ENCODE results near the gene LDAH.

The LDAH gene

DNA sequence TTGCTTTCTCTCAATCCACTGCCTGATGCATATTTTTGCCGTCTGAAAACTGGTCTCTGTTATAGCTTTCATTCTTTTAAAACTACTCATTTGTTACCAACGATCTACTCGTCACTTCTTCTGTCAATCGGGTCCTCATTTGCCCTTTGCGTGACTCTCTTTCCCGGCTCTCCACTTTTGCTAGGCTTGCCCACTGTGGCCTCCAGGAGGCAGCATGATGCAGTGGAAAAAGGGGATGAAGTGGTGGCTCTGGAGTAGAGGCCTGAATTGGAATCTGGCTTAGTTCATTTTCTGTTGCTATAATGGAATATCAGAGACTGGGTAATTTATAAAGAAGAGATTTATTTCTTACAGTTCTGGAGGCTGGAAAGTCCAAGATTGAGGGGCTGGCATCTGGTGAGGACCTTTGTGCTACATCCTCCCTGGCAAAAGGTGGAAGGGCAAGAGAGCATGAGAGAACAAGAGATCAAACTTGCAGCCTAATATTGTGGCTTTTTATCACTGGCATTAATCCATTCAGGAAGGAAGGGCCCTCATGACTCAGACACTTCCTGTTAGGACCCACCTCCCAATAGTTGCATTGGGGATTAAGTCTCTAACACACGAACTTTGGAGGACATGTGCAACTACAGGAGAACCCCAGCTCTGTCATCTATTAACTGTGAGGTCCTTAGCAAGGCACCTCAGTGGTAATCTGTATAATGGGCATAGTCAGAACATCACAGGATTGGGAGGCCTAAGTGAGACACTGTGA, 140.6 kb downstream of the LDAH start:
- no peak for DNase-seq (ENCODE audit: low read depth)

DNA sequence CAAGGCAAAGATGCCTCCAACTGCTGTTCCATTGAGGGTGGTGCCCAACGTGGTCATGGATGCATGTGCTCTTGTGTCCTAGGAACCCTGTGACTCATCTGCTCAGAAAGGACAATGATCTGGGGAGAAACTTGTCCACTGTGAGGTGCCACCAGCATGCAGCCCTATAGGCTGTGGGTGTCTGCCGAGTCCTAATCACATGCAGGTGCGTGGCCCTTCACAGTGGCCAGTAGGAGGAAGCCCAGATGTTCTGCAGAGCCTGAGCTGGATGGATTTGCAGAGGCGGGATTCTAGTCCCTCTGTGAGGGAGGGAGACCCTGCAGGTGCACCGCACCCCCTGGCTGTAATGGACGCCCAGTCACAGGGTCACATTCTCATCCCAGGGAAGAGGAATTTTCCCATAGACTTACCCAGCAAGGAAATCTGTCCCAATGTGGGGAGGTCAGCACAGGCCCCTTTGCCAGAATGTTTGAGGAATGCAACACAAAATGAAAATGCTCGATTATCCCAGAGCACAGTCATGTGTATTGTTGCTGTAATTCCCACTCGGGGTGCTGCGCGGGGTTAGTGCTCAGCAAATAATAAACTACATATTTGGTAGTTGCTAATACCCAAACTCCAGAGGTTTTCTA, 142.0 kb downstream of the LDAH start:
- no peak for DNase-seq (ENCODE audit: low read depth)

DNA sequence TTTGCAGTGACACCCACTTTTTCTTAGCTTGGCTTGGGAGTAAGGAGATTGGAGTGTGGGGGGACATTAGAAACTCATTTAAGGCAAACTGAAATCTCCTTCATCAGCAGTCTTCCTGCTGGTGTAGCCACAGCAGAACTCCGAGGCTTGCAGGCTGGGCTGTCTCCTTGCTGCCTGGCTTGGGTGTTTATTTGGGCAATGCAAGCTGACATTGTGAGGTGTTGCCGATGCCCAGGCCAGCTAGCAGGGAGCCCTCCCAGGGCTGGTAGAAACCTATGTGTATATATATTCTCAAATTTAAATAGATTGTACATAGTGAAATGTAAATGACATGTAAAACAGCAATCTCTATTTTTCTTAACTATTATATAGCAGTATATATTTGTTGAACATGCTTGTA, 144.1 kb downstream of the LDAH start:
- DNase-seq (ENCODE audit: low read depth), result no peak

DNA sequence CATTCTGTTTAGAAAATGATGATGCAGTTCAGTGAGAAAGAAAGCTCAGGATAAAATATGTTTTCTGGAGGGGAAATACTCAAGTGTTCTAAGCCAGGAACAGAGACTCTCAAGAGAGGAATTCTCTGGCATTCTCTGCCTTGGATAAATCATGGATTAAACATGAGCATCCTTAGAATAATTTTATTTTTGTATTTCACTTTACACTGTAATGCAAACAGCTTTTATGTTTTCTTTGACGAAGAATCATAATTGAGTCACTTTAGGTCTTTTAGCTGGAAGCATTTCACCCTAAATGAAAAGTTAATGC, 144.9 kb downstream of the LDAH start:
- DNase-seq (ENCODE audit: low read depth), result no peak

DNA sequence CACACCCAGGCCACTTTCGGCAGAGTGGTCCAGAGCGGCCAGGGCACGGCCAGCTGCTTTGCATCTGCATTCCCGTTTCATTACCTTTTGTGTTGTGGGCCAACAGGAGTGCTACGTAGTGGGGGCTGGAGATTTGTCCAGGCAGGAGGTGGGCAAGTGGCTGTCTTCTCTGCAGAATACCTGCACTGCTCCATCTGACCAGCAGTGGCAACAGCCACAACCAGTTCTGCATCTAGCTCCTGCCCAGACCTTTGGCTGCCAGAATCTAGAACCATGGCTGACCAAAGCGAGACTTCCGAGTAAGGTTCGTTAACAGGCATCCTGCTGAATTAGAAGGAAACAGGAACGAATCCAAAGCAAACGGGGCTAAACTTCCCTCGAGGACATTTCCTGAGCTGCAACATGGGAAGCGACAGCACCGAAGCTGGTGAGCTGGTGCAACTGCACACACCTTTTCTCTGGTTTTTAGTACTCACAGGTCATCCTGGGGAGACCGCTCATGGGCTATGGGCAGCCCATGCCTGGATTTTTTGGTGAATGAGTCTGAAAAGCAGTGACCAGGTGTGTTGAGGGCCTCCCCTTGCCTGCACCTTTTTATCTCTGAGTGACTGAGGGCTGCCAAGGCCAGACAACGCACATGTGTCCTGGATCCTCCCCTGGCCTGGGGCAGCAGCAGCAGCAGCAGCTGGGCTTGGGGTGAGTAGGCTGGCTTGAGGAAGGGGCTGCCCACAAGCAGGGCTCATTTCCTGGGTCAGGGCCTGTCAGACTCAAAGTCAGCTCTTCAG, 145.4 kb downstream of the LDAH start:
- no peak for DNase-seq (ENCODE audit: low read depth)

DNA sequence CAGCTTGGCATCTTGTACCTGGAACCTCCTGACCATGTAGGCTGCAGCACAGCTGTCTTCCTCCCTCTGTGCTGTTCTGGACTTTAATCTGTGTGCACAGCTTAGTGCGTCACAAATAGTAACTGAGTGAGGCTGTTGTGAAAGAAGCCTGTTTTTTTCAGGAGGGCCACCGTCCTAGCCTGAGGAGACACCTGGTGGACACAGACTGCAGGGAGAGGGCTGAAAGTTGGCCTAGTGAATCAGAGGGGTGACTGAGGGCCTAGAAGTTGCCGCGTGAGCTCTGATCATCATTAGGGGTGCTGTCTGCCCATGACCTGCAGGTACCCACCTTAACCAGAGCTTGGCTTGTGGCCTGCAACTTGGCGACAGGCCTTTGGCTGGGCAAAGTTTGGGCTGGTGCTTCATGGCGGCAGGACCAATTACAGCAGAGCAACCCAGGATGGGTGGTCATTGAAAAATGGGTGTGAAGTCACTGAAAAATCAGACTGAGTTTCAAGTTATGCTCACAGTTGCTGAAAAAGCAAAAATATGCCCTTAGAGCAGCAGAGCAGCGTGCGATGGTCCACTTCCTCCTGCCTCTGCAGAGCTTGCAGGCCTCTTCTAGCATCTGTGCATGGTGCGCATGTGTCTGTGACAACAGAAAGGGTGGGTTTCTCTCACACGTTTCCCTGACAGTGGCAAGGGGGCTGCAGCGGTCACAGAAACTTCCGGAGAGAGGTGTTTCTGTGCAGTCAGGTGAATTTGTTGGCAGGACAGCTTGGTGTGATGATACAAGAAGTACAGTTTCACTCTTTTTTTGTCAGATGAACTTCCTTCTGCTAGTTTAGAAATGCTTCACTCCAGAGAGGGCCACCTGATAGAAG, 146.3 kb downstream of the LDAH start:
- no peak for DNase-seq (ENCODE audit: low read depth)

DNA sequence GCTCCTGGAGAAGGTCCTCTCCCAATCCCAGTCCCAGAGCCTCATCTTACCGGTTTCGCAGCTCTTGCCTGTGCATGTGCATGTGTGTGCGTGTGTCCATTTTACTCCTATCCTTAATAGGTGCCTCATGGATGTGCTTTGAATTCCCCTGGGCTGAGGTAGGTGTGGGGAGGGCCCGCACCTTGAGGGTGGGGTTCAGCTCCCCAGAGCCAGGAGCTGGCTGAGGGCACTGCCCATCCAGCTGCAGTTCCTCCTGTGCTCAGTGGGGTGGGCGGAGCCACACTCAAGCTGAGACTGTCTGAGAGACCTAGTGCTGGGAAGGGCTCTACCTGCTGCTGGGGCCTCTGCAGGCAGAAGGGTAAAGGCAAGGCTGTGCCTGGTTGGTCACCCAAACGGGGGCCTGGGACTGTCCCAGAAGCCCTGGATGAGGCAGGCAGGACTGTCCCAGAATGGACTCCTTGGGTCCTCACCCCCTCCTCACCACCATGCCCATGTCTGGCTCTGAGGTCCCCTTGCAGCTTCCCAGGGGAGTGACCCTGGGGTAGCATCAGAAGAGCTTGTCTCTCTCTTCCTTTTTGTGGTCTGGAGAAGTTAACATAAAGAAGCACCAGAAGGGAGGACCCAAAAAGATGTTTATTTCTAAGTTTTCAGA, 147.1 kb downstream of the LDAH start:
- DNase-seq (ENCODE audit: low read depth), result no peak

DNA sequence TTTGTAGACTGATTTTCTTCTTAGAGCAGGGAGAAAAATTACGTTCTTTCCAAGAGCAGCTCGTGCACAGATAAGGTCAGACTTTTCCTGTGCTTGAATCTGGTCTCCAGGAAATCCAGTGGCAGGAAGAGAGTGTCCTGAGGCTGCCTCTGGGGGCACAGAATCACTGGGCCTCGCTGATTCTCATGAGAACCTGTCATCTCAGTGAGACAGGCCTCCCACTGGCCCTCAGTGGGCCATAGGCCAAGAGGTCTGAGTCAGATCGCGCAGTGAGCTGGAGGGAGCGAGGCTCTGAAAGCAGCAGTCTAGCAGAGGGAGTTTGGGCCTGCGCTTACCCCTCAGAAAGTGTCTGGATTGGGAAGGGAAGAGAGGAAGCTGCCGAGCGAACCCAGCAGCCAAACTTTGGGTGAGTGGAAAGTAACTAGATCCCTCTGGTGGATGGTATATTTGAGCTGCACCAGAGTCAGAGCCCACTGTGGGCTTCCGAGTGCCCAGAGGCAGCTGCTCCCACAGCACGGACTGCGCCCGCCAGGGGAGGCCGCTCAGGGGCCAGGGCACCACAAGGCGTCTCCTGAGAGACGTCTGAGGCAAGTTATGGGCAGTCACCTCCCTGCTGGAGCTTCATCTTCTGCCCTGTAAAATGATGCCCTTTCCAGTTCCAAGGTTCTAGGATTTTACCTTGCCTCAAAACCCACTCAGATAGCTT, 147.8 kb downstream of the LDAH start:
- DNase-seq (ENCODE audit: low read depth), result no peak

DNA sequence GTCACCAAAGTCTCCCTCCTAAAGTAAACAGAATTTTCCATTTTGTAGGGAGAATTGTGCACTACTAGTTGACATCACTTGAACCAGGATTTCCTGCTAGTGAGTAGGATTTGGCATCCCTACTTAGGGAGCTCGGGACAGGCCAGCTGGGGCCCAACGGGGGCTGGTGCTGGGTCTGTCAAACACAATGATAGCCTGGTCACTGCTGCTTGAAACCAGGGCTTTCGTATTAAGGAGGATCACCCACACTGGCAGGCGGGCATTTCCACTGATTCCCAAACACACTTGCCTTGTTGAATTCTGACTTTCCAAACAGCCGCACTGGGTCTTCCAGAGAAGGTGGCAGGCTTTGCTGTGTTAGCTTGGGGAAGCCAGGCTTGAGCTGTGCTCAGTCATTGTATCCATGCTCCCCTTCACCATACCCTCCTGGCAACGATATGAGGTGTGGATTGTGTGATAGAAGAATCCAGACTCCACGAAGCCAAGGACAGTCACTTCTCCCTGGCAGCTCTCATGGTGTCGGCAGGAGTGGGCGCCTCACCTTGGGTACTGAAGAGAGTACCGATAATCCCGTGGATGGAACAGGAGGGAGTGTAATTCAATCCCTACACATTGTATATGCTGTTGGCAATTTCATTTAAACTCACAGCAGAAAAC, 148.5 kb downstream of the LDAH start:
- DNase-seq (ENCODE audit: low read depth), result no peak

DNA sequence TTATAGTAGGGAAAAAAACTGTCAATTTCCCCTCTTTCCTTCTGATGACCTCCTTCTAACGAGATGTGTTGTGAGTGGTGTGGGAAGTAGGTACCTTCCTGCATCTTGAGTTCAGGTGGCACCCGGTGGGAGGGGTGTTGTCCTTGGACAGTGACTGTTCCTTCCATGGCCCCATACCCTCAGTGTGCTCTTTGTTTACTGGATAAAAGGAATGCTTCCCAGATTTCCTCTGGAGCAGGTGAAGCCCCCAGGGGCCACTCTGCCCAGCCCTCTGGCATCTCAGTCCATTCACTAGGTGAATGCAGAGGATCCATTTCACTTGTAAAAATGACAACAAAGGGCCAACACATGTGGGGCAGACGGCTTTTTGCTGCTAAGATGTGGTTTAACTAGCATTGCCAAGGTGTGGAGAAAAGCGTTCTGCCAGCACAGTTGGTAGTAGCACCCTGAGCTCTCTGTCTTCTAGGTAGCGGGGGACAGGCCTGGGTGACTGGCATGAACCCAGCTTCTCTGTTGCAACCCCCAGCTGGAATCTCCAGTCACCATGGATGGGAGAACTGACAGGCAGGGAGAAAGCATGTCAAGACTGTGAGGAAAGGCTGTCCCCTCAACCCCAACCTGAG, 149.1 kb downstream of the LDAH start:
- no peak for DNase-seq (ENCODE audit: low read depth)

DNA sequence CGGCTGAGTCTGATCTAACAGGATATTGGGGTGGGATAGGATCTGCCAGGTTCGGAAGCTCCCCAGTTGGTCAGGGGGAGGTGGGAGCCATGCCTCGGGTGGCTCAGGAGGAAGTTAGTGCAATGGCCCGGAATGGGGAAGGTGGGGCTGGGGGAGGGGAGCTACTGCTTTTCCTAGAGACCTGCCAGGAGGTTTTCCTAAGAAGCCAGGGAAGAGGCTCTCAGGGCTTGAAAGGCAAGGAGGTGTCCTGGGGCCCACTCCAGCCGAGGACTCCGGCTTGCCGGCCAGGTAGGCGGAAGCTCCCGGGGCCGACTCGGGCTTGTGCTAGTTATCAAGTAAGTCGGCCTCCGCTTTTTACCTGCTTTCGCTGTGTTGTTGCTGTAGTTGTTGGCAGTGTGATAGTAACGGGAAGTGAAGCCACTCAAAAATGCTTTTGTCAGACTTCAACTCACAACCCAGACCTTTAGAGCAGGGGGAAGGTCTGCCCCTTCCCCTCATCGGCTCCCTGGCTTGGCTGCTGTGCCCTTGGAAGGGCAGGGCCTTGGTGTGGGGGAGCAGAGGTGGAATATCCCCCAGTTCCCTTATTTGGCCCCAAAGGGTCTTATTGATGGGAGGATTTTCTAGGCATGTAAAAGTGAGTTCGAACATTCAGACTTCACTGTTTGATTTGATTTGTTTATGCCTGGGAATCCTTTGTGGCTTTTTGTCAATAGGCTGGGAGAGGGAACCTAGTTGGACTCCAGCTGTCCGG, 150.5 kb downstream of the LDAH start:
- DNase-seq (ENCODE audit: low read depth), result no peak

DNA sequence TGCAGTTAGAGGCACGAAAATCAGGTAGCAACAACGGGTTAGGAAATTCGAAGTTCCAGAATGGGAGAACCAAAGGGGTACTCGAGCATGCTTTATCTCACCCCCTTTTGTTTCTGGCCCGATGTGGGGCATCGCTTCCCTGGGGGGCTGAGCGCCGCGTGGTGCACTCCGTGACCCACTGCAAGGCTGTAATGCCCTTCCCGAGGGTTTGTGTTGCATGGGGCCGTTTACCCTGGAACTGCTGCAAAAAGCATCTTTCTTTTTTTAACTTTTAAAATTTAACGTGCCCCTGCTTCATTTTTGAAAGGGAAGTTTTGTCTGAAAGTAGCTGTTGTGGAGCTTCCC, 151.2 kb downstream of the LDAH start:
- no peak for DNase-seq (ENCODE audit: low read depth)

DNA sequence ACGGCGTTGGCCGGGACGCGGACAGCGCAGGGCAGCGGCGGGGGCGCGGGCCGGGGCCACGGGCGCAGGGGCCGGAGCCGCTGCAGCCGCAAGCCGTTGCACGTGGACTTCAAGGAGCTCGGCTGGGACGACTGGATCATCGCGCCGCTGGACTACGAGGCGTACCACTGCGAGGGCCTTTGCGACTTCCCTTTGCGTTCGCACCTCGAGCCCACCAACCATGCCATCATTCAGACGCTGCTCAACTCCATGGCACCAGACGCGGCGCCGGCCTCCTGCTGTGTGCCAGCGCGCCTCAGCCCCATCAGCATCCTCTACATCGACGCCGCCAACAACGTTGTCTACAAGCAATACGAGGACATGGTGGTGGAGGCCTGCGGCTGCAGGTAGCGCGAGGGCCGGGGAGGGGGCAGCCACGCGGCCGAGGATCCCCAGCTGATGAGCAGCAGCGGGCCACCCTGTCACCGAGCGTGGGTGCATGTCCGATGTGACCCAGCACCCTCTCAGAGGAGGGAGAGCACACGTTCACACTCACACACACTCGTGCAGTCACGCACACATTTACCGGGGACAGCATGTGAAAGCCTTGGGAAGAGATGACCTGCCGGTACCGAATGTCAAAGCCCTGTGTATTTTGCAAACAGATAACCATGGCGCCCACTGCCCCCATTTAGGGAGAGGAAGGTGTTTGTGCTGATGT, 151.7 kb downstream of the LDAH start:
- DNase-seq (ENCODE audit: low read depth), result no peak

DNA sequence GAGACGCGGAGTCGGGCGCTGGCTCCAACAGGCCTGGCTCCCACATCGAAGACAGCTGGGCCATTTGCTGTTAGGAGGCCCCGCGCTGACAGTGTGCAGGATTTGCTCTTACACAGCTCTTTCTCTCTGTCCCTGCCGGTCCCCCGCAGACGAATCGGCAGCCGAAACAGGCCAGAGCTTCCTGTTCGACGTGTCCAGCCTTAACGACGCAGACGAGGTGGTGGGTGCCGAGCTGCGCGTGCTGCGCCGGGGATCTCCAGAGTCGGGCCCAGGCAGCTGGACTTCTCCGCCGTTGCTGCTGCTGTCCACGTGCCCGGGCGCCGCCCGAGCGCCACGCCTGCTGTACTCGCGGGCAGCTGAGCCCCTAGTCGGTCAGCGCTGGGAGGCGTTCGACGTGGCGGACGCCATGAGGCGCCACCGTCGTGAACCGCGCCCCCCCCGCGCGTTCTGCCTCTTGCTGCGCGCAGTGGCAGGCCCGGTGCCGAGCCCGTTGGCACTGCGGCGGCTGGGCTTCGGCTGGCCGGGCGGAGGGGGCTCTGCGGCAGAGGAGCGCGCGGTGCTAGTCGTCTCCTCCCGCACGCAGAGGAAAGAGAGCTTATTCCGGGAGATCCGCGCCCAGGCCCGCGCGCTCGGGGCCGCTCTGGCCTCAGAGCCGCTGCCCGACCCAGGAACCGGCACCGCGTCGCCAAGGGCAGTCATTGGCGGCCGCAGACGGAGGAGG, 152.4 kb downstream of the LDAH start:
- no peak for DNase-seq (ENCODE audit: low read depth)

DNA sequence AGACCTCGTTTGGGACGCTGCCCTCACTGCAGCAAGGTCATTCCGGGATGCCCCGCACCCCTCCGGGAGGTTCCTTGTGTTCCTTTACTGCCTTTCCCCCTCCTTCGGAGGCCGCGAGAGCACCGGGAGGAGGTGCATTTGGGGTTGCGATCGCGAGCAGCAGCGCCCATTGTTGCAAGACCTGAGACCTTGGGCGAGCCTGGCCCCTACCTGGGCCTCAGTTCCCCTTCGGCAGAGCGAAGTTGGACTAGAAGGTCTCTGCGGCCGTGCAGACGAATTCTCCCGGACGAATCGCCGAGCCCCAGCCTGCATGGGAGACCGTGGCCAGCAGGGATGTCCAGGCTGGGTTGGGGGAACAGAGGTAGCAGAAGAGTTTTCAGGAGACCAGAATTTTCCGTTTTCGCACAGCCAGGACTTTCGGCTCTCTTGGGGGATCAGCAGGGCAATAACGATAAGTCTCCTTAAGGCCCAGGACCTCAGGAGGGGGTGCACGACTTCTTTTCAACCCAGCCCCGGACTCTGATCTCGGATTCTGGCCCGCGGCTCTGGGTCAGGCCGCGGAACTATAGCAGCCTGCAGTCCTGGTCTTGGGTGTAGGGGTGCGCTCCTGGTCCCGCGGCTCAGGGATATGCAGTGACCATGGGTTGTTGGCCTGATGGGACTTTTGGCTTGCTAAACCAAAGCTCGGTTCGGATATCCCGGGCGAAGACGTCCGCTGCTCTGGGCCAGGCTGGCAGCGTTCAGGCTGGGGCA, 153.2 kb downstream of the LDAH start:
- no peak for DNase-seq (ENCODE audit: low read depth)

DNA sequence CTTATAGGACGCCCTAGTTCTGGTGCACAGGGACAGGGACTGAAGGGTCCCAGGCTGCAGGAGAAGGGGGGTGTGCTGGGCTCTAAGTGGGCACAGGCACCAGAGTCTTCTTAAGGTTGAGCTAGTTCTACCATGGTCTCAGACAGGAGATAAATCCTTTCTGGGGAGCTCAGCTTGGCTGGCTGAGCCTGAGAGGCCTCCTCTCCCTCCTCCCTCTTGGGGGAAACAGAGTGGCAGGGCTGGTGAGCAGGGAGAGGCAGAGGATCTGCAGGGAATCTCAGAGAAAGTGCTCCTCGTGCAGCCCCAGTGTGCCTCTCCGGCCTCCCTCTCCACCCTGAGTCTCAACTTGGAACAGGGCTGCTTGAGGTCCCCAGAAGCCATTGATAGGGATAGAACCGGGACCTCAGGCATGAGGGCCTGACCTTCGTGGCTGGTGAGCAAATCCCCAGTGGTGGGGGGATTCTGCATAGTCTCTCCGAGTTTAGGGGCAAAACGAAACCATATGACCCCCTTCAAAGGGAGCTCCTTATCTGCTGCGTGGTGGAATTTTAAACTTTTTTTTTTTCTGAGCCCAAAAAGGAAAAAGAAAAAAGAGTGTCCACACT, 153.9 kb downstream of the LDAH start:
- DNase-seq (ENCODE audit: low read depth), result no peak

DNA sequence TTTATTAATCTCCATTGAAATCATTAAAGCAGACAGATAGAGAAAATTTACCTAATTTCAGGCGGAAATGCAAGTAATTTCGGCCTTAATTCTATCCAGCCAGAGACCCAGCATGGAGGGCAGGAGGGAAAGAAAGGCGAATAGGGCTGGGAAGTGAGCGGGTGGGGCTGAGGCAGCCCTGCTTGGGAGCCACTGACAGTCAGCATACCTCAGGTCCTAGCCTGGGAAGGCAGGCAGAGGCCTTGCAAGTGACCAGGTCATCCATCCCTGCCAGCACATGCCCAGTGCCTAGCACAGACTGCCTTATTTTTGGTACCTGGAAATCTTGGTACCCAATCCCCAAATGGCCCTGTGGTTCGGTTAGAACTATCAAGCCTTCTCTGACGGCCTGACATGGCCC, 154.4 kb downstream of the LDAH start:
- no peak for DNase-seq (ENCODE audit: low read depth)

All from stimulated activated CD8-positive, alpha-beta memory T cell treated with anti-CD3 and anti-CD28 coated beads, Interleukin-12 subunit alpha, Interleukin-12 subunit beta, amount 100 ng/mL, for 4 hours (primary cell).